HG02884 (cell line): Measurements from ENCODE around the gene MRPL19.
A peak's percentile ranks its signal among the peaks of the same experiment; 100 is the strongest.
"Not testable (repeated sequence)": the region's sequence is repeated elsewhere in the genome, so short reads cannot be mapped to it uniquely, and the experiment has no call there.

Experiments
- ATAC-seq: cut with Tn5 transposase; IDR thresholded peaks from one replicate; pipeline ENCODE4 v1.9.1; 2021; ENCODE audit warnings: mild to moderate bottlenecking, moderate library complexity; ENCODE audit not compliant: unreplicated experiment

MRPL19 gene

GRCh38 chr2:75657798-75658197, 11.2 kb downstream of the MRPL19 start:
- no peak for ATAC-seq

GRCh38 chr2:75666911-75667310, 20.3 kb downstream of the MRPL19 start:
- no peak for ATAC-seq

GRCh38 chr2:75667884-75668283, 21.3 kb downstream of the MRPL19 start:
- no peak for ATAC-seq

- ATAC-seq: not testable (repeated sequence)
Measured at GRCh38 chr2:75675423-75675822, 28.8 kb downstream of the MRPL19 start.

- ATAC-seq: no peak
Measured at GRCh38 chr2:75675908-75676307, 29.3 kb downstream of the MRPL19 start.

- ATAC-seq: no peak
Measured at GRCh38 chr2:75676464-75676863, 29.9 kb downstream of the MRPL19 start.

- ATAC-seq: no peak
Measured at GRCh38 chr2:75679556-75679955, 33.0 kb downstream of the MRPL19 start.

GRCh38 chr2:75680402-75680801, 33.8 kb downstream of the MRPL19 start:
- no peak for ATAC-seq

- ATAC-seq: not testable (repeated sequence)
Measured at GRCh38 chr2:75683430-75683829, 36.8 kb downstream of the MRPL19 start.

- no peak for ATAC-seq
Measured at GRCh38 chr2:75688196-75688595, 41.6 kb downstream of the MRPL19 start.

GRCh38 chr2:75698918-75699317, 52.3 kb downstream of the MRPL19 start:
- no peak for ATAC-seq

GRCh38 chr2:75702593-75702992, 56.0 kb downstream of the MRPL19 start:
- no peak for ATAC-seq

- no peak for ATAC-seq
Measured at GRCh38 chr2:75703589-75704287, 57.2 kb downstream of the MRPL19 start.

- no peak for ATAC-seq
Measured at GRCh38 chr2:75705921-75706320, 59.3 kb downstream of the MRPL19 start.

- no peak for ATAC-seq
Measured at GRCh38 chr2:75707901-75708300, 61.3 kb downstream of the MRPL19 start.

GRCh38 chr2:75709297-75709696, 62.7 kb downstream of the MRPL19 start:
- ATAC-seq: no peak

GRCh38 chr2:75710220-75710576, 63.6 kb downstream of the MRPL19 start:
- ATAC-seq: no peak

GRCh38 chr2:75710577-75711253, 64.1 kb downstream of the MRPL19 start, which contains the start of gene GCFC2:
GCFC2 (minus strand) TSS chr2:75710915; CDS start chr2:75710855, 60 bp downstream.
- ATAC-seq: peak; percentile 84

GRCh38 chr2:75711590-75711989, 65.0 kb downstream of the MRPL19 start:
- ATAC-seq: not testable (repeated sequence)

GRCh38 chr2:75716406-75716805, 69.8 kb downstream of the MRPL19 start:
- ATAC-seq: no peak

- ATAC-seq: no peak
Measured at GRCh38 chr2:75719616-75720015, 73.0 kb downstream of the MRPL19 start.

GRCh38 chr2:75720525-75720924, 73.9 kb downstream of the MRPL19 start:
- ATAC-seq: no peak
